GM23338 (cell line): ENCODE data around the gene ERP44. TPM values are rescaled to one million over a fixed set of nuclear protein-coding genes. Genes with fewer than 3 reads are reported as not detected.
"Not testable (repeated sequence)": the region's sequence is repeated elsewhere in the genome, so short reads cannot be mapped to it uniquely, and the experiment has no call there.

Experiments
- ATAC-seq: fragments of 200-7000 bp; cut with Tn5 transposase; 3 replicates; pipeline ENCODE4 v1.9.1; 2020
- DNase-seq: peaks from one replicate; pipeline ENCODE4 v3.0.0-alpha.2; 2015; ENCODE audit warnings: low spot score
- H2AFZ ChIP-seq: fragments of 200-600 bp; sonication (generic); 2 replicates; pipeline ENCODE4 v1.8.0; 2016; ENCODE audit warnings: antibody characterized with exemption, mild to moderate bottlenecking, moderate library complexity
- H3F3A ChIP-seq: fragments of 200-600 bp; sonication (generic); replicated peaks from 2 replicates; pipeline ENCODE4 v1.8.0; 2017; ENCODE audit warnings: antibody characterized with exemption, mixed run types, low read depth
- H3K27ac ChIP-seq: fragments of 200-600 bp; sonication (generic); 2 replicates; pipeline ENCODE4 v1.6.1; 2016; ENCODE audit warnings: low read depth
- H3K27me3 ChIP-seq: fragments of 200-600 bp; sonication (generic); 2 replicates; pipeline ENCODE4 v1.8.0; 2016; ENCODE audit warnings: mild to moderate bottlenecking, mixed run types, moderate library complexity; ENCODE audit not compliant: insufficient read depth
- H3K36me3 ChIP-seq: fragments of 200-600 bp; sonication (generic); 2 replicates; pipeline ENCODE4 v1.8.0; 2016; ENCODE audit warnings: mild to moderate bottlenecking; ENCODE audit not compliant: insufficient read depth
- H3K4me1 ChIP-seq: fragments of 200-600 bp; sonication (generic); 2 replicates; pipeline ENCODE4 v1.8.0; 2016; ENCODE audit warnings: mild to moderate bottlenecking, moderate library complexity; ENCODE audit not compliant: insufficient read depth
- H3K4me2 ChIP-seq: fragments of 200-600 bp; sonication (generic); 2 replicates; pipeline ENCODE4 v1.7.1; 2017; ENCODE audit warnings: mixed run types
- H3K4me3 ChIP-seq: fragments of 200-600 bp; sonication (generic); 2 replicates; pipeline ENCODE4 v1.6.1; 2016; ENCODE audit warnings: mixed run types
- H3K79me2 ChIP-seq: fragments of 200-600 bp; sonication (generic); replicated peaks from 2 replicates; pipeline ENCODE4 v1.8.0; 2017; ENCODE audit warnings: mild to moderate bottlenecking; ENCODE audit not compliant: insufficient read depth
- H3K9me2 ChIP-seq: fragments of 200-600 bp; sonication (generic); 2 replicates; pipeline ENCODE4 v1.8.0; 2017; ENCODE audit not compliant: insufficient read depth
- H4K20me1 ChIP-seq: fragments of 200-600 bp; sonication (generic); replicated peaks from 2 replicates; pipeline ENCODE4 v1.8.0; 2017; ENCODE audit warnings: mild to moderate bottlenecking; ENCODE audit not compliant: insufficient read depth
- H3K27ac Mint-ChIP-seq: 2 replicates; pipeline ENCODE4 v1.8.0; 2020; ENCODE audit warnings: inconsistent platforms, mild to moderate bottlenecking, moderate library complexity, mixed read lengths
- H3K27me3 Mint-ChIP-seq: 3 replicates; pipeline ENCODE4 v1.8.0; 2022; ENCODE audit warnings: low read depth, mild to moderate bottlenecking, moderate library complexity, mixed read lengths, inconsistent platforms; ENCODE audit not compliant: insufficient read depth, poor library complexity
- H3K36me3 Mint-ChIP-seq: 3 replicates; pipeline ENCODE4 v1.8.0; 2021; ENCODE audit warnings: low read depth, mild to moderate bottlenecking, inconsistent platforms, moderate library complexity, mixed read lengths
- H3K4me1 Mint-ChIP-seq: 3 replicates; pipeline ENCODE4 v1.8.0; 2020; ENCODE audit warnings: mild to moderate bottlenecking, inconsistent platforms, mixed read lengths
- H3K4me3 Mint-ChIP-seq: 3 replicates; pipeline ENCODE4 v1.8.0; 2021; ENCODE audit warnings: moderate library complexity, mild to moderate bottlenecking, inconsistent platforms, mixed read lengths
- H3K9me3 Mint-ChIP-seq: 3 replicates; pipeline ENCODE4 v1.8.0; 2020; ENCODE audit warnings: moderate library complexity, mild to moderate bottlenecking, inconsistent platforms, mixed read lengths
- CTCF ChIP-seq, 2 experiments: fragments of 200-600 bp in 1 of 2; sonication (generic) in 1 of 2; conservative IDR thresholded peaks; 2 replicates each; pipeline versions ENCODE4 v1.5.1 to v1.6.1; 2016 to 2017; ENCODE audit warnings: antibody characterized with exemption in 2 of 2, low read depth in 2 of 2, mild to moderate bottlenecking in 2 of 2, moderate library complexity in 1 of 2
- NANOG ChIP-seq: IDR thresholded peaks from 2 replicates; pipeline ENCODE4 v1.6.1; 2016; ENCODE audit warnings: antibody characterized with exemption, borderline replicate concordance
- POLR2AphosphoS5 ChIP-seq: IDR thresholded peaks from 2 replicates; pipeline ENCODE4 v1.6.1; 2016; ENCODE audit warnings: antibody characterized with exemption, low read depth
- STAT1 ChIP-seq: IDR thresholded peaks from one replicate; pipeline ENCODE4 v1.6.1; 2016; ENCODE audit warnings: antibody characterized with exemption; ENCODE audit not compliant: unreplicated experiment
- polyA plus RNA-seq: library from polyadenylated mRNA; unstranded; fragments of >200 nt; fragmentation: Nextera tagmentation; extraction: Ambion mirVana; gene quantifications from 2 replicates; pipeline ENCODE4 v1.2.1, GENCODE V29; 2016
- total RNA-seq: library from RNA; depleted of rRNA; stranded (reverse); fragments of >200 nt; shearing (Covaris generic); gene quantifications from 2 replicates; pipeline ENCODE4 v1.2.3, GENCODE V29; 2014

ERP44 gene
- total and polyA plus RNA-seq, 2 experiments from 2014 or later = 13.0 to 24.1 TPM

GRCh38 chr9:100140303-100140702, 41.5 kb upstream of the ERP44 start:
- peak overlapping the region; percentile 68 for H3K27ac Mint-ChIP-seq
- not testable (repeated sequence) for H3K9me2 ChIP-seq, H3K4me1 Mint-ChIP-seq, H3K27me3 Mint-ChIP-seq, DNase-seq, ATAC-seq, H3K27me3 ChIP-seq, H2AFZ ChIP-seq, H3K9me3 Mint-ChIP-seq, H4K20me1 ChIP-seq
- Histone ChIP-seq H3K27ac (peak overlapping the region; percentile 89), H3K36me3 (peaks cover 39% of the 10 kb centered on the region), H3K4me3 (peak overlapping the region; percentile 85), H3K4me2 (peak overlapping the region; percentile 92), H3K4me1 (peaks cover 31% of the 10 kb centered on the region), H3F3A (peaks cover 30% of the 10 kb centered on the region; the same call in 1 of the 2 replicates), H3K79me2 (peaks cover 47% of the 10 kb centered on the region)
- peak; percentile 90 for TF ChIP-seq NANOG
- H3K4me3 Mint-ChIP-seq = peak overlapping the region; percentile 46
- peaks cover 31% of the 10 kb centered on the region for H3K36me3 Mint-ChIP-seq

GRCh38 chr9:100136799-100137198, 38.0 kb upstream of the ERP44 start:
- peaks cover 38% of the 10 kb centered on the region for H3K36me3 Mint-ChIP-seq
- peaks cover 26% of the 10 kb centered on the region for H3K4me1 ChIP-seq
- not testable (repeated sequence) for H3K4me3 Mint-ChIP-seq, H2AFZ ChIP-seq, H4K20me1 ChIP-seq, H3K9me3 Mint-ChIP-seq, H3K4me1 Mint-ChIP-seq, H3K27ac Mint-ChIP-seq, H3K4me2 ChIP-seq, H3K9me2 ChIP-seq, H3K27me3 Mint-ChIP-seq, H3K4me3 ChIP-seq, H3K27me3 ChIP-seq
- peaks cover 12% of the 10 kb centered on the region for H3K79me2 ChIP-seq
- TF ChIP-seq CTCF (conservative IDR thresholded peaks at IDR 0.05; ENCODE audit: low read depth in 2 of 2) (peak; percentile 57 to 59), POLR2AphosphoS5 (peak; percentile 29; the same call in 1 of the 2 replicates)
- peak overlapping the region; percentile 40; the same call in 1 of the 2 replicates for H3K27ac ChIP-seq
- DNase-seq = peak; percentile 41
- peaks cover 35% of the 10 kb centered on the region; the same call in 1 of the 2 replicates for H3F3A ChIP-seq
- H3K36me3 ChIP-seq = peaks cover 27% of the 10 kb centered on the region
- ATAC-seq = peak; percentile 63

- H3K36me3 ChIP-seq = peaks cover 16% of the 10 kb centered on the region; the same call in 1 of the 2 replicates
- no peaks in the 10 kb centered on the region for H3K27me3 Mint-ChIP-seq
- H3K4me2 ChIP-seq = no peak overlapping the region
- no peak overlapping the region for H2AFZ ChIP-seq
- no peak overlapping the region for H3K4me3 Mint-ChIP-seq
- no peaks in the 10 kb centered on the region for H3K9me2 ChIP-seq
- H3K4me1 Mint-ChIP-seq = peaks cover under 1% of the 10 kb centered on the region
- DNase-seq (no peak), ATAC-seq (no peak)
- H3K27ac Mint-ChIP-seq = no peak overlapping the region
- no peak overlapping the region for H3K4me3 ChIP-seq
- H3K9me3 Mint-ChIP-seq = no peaks in the 10 kb centered on the region
- peak; percentile 52 for TF ChIP-seq POLR2AphosphoS5
- TF ChIP-seq STAT1 = no peak
- peaks cover 32% of the 10 kb centered on the region for H3K36me3 Mint-ChIP-seq
- no peaks in the 10 kb centered on the region for H3K27me3 ChIP-seq
- H3K27ac ChIP-seq = 0 out of 2 replicates have a peak overlapping the region, but pooled peaks have one; percentile 10
- peaks cover 8% of the 10 kb centered on the region for H3K4me1 ChIP-seq
- peaks cover 24% of the 10 kb centered on the region; the same call in 1 of the 2 replicates for H3F3A ChIP-seq
- peaks cover 6% of the 10 kb centered on the region for H4K20me1 ChIP-seq
- H3K79me2 ChIP-seq = peaks cover under 1% of the 10 kb centered on the region; the same call in 1 of the 2 replicates
Observed at GRCh38 chr9:100134731-100135130, 35.9 kb upstream of the ERP44 start.
